Measurements from ENCODE around the gene LYL1.

DNA sequence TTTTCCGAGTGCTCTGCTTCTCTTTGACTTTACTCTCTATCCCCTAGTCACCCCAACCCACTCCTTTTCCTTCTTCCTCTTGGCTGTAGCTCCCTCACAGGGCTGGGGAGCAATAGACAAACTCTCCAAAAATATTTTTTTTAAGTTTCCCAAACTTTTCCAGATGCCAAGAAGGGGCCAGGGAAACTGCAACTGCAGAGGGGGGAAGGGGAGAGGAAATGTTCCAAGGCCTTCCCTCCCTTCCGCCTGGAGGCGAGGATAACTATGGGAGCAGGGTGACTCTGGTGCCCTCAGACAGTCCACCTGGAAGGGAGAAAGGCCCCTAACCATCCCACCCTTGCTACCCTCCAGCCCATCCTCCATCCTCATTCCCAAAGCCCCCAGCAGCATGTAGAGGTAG lies 49.4 kb downstream of the LYL1 start:
- TF ChIP-seq, protein P1, sequence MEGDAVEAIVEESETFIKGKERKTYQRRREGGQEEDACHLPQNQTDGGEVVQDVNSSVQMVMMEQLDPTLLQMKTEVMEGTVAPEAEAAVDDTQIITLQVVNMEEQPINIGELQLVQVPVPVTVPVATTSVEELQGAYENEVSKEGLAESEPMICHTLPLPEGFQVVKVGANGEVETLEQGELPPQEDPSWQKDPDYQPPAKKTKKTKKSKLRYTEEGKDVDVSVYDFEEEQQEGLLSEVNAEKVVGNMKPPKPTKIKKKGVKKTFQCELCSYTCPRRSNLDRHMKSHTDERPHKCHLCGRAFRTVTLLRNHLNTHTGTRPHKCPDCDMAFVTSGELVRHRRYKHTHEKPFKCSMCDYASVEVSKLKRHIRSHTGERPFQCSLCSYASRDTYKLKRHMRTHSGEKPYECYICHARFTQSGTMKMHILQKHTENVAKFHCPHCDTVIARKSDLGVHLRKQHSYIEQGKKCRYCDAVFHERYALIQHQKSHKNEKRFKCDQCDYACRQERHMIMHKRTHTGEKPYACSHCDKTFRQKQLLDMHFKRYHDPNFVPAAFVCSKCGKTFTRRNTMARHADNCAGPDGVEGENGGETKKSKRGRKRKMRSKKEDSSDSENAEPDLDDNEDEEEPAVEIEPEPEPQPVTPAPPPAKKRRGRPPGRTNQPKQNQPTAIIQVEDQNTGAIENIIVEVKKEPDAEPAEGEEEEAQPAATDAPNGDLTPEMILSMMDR (IDR thresholded peaks at IDR 0.05), result no peak
- no peak for TF ChIP-seq POLR2A (IDR thresholded peaks at IDR 0.05)

Measured in adrenal gland (tissue), 5 donors.